HG03159 (cell line): ENCODE measurements around the gene ATXN1.
"Not testable (repeated sequence)": the region's sequence is repeated elsewhere in the genome, so short reads cannot be mapped to it uniquely, and the experiment has no call there.

Experiments
- ATAC-seq: cut with Tn5 transposase; IDR thresholded peaks from one replicate; pipeline ENCODE4 v1.9.1; 2021; ENCODE audit warnings: mild to moderate bottlenecking, moderate library complexity; ENCODE audit not compliant: unreplicated experiment

Gene ATXN1

GRCh38 chr6:16470502-16471221 is 290.6 kb downstream of the ATXN1 start:
- no peak for ATAC-seq

GRCh38 chr6:16468991-16469615 is 292.2 kb downstream of the ATXN1 start:
- no peak for ATAC-seq

GRCh38 chr6:16466800-16467553 is 294.3 kb downstream of the ATXN1 start:
- no peak for ATAC-seq

GRCh38 chr6:16464045-16464444 is 297.2 kb downstream of the ATXN1 start:
- no peak for ATAC-seq

GRCh38 chr6:16463246-16463645 is 298.0 kb downstream of the ATXN1 start:
- not testable (repeated sequence) for ATAC-seq

GRCh38 chr6:16461491-16461890 is 299.8 kb downstream of the ATXN1 start:
- ATAC-seq, result no peak

- not testable (repeated sequence) for ATAC-seq
Observed at GRCh38 chr6:16459472-16459871, 301.8 kb downstream of the ATXN1 start.

GRCh38 chr6:16452348-16452747 is 308.9 kb downstream of the ATXN1 start:
- no peak for ATAC-seq

- no peak for ATAC-seq
Observed at GRCh38 chr6:16450821-16451220, 310.4 kb downstream of the ATXN1 start.

GRCh38 chr6:16450285-16450684 is 311.0 kb downstream of the ATXN1 start:
- ATAC-seq, result no peak

- ATAC-seq, result no peak
Observed at GRCh38 chr6:16446273-16446672, 315.0 kb downstream of the ATXN1 start.

GRCh38 chr6:16442031-16442430 is 319.2 kb downstream of the ATXN1 start:
- ATAC-seq, result no peak

- ATAC-seq, result no peak
Observed at GRCh38 chr6:16441262-16441661, 320.0 kb downstream of the ATXN1 start.

- no peak for ATAC-seq
Observed at GRCh38 chr6:16440636-16441212, 320.5 kb downstream of the ATXN1 start.

GRCh38 chr6:16438718-16439591 is 322.3 kb downstream of the ATXN1 start:
- no peak for ATAC-seq

GRCh38 chr6:16437984-16438383 is 323.3 kb downstream of the ATXN1 start:
- no peak for ATAC-seq

- ATAC-seq, result no peak
Observed at GRCh38 chr6:16437095-16437494, 324.2 kb downstream of the ATXN1 start.

GRCh38 chr6:16436550-16436949 is 324.7 kb downstream of the ATXN1 start:
- ATAC-seq, result no peak

- no peak for ATAC-seq
Observed at GRCh38 chr6:16434885-16435284, 326.4 kb downstream of the ATXN1 start.

GRCh38 chr6:16433338-16433890 is 327.8 kb downstream of the ATXN1 start:
- ATAC-seq, result no peak
